ENCODE results near the gene CPSF4L.

Gene CPSF4L

GRCh38 chr17:73262676-73263642 lies 1.3 kb upstream of the CPSF4L start:
- in situ Hi-C loops (cut with HindIII; ENCODE audit: low sequenced_read_pairs): no loop called here
- no peak overlapping the region for H3K4me3 ChIP-seq (ENCODE audit: low read depth, low read length)
- TF ChIP-seq, protein P1, sequence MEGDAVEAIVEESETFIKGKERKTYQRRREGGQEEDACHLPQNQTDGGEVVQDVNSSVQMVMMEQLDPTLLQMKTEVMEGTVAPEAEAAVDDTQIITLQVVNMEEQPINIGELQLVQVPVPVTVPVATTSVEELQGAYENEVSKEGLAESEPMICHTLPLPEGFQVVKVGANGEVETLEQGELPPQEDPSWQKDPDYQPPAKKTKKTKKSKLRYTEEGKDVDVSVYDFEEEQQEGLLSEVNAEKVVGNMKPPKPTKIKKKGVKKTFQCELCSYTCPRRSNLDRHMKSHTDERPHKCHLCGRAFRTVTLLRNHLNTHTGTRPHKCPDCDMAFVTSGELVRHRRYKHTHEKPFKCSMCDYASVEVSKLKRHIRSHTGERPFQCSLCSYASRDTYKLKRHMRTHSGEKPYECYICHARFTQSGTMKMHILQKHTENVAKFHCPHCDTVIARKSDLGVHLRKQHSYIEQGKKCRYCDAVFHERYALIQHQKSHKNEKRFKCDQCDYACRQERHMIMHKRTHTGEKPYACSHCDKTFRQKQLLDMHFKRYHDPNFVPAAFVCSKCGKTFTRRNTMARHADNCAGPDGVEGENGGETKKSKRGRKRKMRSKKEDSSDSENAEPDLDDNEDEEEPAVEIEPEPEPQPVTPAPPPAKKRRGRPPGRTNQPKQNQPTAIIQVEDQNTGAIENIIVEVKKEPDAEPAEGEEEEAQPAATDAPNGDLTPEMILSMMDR (IDR thresholded peaks at IDR 0.05; ENCODE audit: low read depth, low read length): no peak
- no peak for DNase-seq (ENCODE audit: low read depth, low spot score)

DNA sequence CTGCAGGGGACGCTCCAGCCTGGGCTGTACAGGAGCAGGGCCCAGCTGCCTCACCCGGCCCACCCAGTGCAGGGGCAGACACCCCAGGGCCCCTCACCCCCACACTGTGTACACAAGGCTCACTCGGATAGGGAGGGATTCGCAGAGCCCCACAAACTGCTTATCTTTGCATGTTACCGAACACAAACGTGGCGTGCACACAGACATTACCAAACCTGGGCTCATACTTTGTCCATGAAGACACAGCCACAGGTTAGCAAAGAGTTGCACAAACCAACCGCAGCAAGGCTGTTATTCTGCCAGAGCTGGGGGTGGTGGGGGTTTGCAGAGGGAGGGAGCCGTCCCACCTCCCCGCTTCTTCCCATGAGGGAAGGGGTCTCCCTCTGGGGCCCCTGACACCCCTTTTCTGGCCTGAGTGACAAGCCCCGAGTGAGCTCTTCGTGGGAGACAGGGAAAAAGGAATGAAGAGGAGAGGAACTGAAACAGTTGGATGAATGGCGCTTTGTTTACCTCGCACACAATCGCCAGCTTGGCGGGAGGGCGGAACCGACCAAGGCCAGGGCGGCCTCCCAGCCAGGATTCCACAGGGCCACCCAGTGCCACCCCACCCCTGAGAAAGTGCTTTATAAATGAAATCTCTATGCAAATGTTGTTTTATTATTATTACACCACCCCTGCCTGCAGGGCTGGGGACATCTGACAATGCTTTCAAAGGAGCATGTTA lies 434 bp upstream of the CPSF4L start:
- no peak overlapping the region for H3K4me3 ChIP-seq (ENCODE audit: low read depth, low read length)
- DNase-seq (ENCODE audit: low read depth, low spot score): no peak
- in situ Hi-C loops (cut with HindIII; ENCODE audit: low sequenced_read_pairs): no loop called here
- TF ChIP-seq, protein P1 (IDR thresholded peaks at IDR 0.05; ENCODE audit: low read depth, low read length): no peak

- no peak for DNase-seq (ENCODE audit: low read depth, low spot score)
Observed at GRCh38 chr17:73257516-73257915, 4.2 kb downstream of the CPSF4L start.

GRCh38 chr17:73256220-73256619 lies 5.5 kb downstream of the CPSF4L start:
- H3K4me3 ChIP-seq (ENCODE audit: low read depth, low read length): no peak overlapping the region
- TF ChIP-seq, protein P1 (IDR thresholded peaks at IDR 0.05; ENCODE audit: low read depth, low read length): no peak
- in situ Hi-C loops (cut with HindIII; ENCODE audit: low sequenced_read_pairs): no loop called here
- DNase-seq (ENCODE audit: low read depth, low spot score): no peak

More at GRCh38 chr17:73257516-73257915, 4.2 kb downstream of the CPSF4L start:
- in situ Hi-C loops (cut with HindIII; ENCODE audit: low sequenced_read_pairs): no loop called here
- TF ChIP-seq, protein P1 (IDR thresholded peaks at IDR 0.05; ENCODE audit: low read depth, low read length): no peak
- no peak overlapping the region for H3K4me3 ChIP-seq (ENCODE audit: low read depth, low read length)

DNA sequence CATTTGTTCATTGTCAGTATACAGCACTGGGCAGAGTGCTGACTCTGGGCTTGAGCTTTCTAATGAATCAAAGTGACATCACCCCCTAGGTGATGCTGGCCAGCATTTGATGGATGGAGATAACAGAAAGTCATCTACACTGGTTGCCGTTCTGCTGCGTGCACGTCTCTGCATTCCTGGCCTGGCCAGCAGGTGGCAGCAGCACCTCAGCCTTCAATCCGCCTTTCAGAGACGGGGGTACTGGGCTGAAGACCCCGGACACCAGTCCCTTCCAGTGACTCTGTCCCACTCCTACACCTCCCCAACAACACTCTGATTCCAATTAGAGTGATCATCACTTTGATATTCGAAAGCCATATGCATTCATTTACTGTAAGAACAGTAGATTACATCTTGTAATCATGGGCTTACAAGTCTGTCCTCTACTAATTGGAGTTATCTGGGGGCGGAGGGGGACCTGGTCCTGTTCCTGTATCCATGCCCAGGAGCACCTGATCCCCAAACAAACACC lies 6.0 kb downstream of the CPSF4L start:
- TF ChIP-seq, protein P1 (IDR thresholded peaks at IDR 0.05; ENCODE audit: low read depth, low read length): peak; percentile 95
- in situ Hi-C loops (cut with HindIII; ENCODE audit: low sequenced_read_pairs): no loop called here

GRCh38 chr17:73251871-73252270 lies 9.8 kb downstream of the CPSF4L start:
- H3K4me3 ChIP-seq (ENCODE audit: low read depth, low read length): no peak overlapping the region
- DNase-seq (ENCODE audit: low read depth, low spot score): no peak
- TF ChIP-seq, protein P1 (IDR thresholded peaks at IDR 0.05; ENCODE audit: low read depth, low read length): no peak
- in situ Hi-C loops (cut with HindIII; ENCODE audit: low sequenced_read_pairs): no loop called here

More for the DNA sequence above, 6.0 kb downstream of the CPSF4L start:
- DNase-seq (ENCODE audit: low read depth, low spot score): peak; percentile 36
- H3K4me3 ChIP-seq (ENCODE audit: low read depth, low read length): no peak overlapping the region

Measured in astrocyte of the spinal cord (primary cell).